ENCODE results near the gene COPS2.

Gene COPS2

GRCh38 chr15:49168016-49168415 lies 12.6 kb upstream of the COPS2 start:
- no peak for TF ChIP-seq CTCF (IDR thresholded peaks at IDR 0.05; ENCODE audit: low read depth, low read length)
- H3K4me3 ChIP-seq (ENCODE audit: low read depth, low read length): no peak overlapping the region
- H3K27ac ChIP-seq: no peak overlapping the region
- H3K9me3 ChIP-seq (ENCODE audit: severe bottlenecking): no peaks in the 10 kb centered on the region
- no peaks in the 10 kb centered on the region for H3K27me3 ChIP-seq (ENCODE audit: insufficient read depth, low read depth, severe bottlenecking)
- no peaks in the 10 kb centered on the region for H3K36me3 ChIP-seq
- no peak for DNase-seq

GRCh38 chr15:49164865-49165264 lies 9.5 kb upstream of the COPS2 start:
- Histone ChIP-seq H3K36me3 (no peaks in the 10 kb centered on the region), H3K4me3 (ENCODE audit: low read depth, low read length) (no peak overlapping the region), H3K27ac (no peak overlapping the region), H3K27me3 (ENCODE audit: insufficient read depth, low read depth, severe bottlenecking) (no peaks in the 10 kb centered on the region), H3K9me3 (ENCODE audit: severe bottlenecking) (no peaks in the 10 kb centered on the region)
- no peak for DNase-seq
- TF ChIP-seq CTCF (IDR thresholded peaks at IDR 0.05; ENCODE audit: low read depth, low read length): no peak

- no peaks in the 10 kb centered on the region for H3K27me3 ChIP-seq (ENCODE audit: insufficient read depth, low read depth, severe bottlenecking)
- no peak overlapping the region for H3K27ac ChIP-seq
- H3K9me3 ChIP-seq (ENCODE audit: severe bottlenecking): no peaks in the 10 kb centered on the region
- H3K4me3 ChIP-seq (ENCODE audit: low read depth, low read length): no peak overlapping the region
- H3K36me3 ChIP-seq: no peaks in the 10 kb centered on the region
- no peak for TF ChIP-seq CTCF (IDR thresholded peaks at IDR 0.05; ENCODE audit: low read depth, low read length)
- DNase-seq: no peak
Measured at GRCh38 chr15:49163678-49164077, 8.3 kb upstream of the COPS2 start.

GRCh38 chr15:49155834-49156627 lies 632 bp upstream of the COPS2 start:
- Histone ChIP-seq H3K27me3 (ENCODE audit: insufficient read depth, low read depth, severe bottlenecking) (no peaks in the 10 kb centered on the region), H3K4me3 (ENCODE audit: low read depth, low read length) (peak overlapping the region; percentile 98), H3K27ac (peak overlapping the region; percentile 50), H3K36me3 (no peaks in the 10 kb centered on the region; the same call in 1 of the 2 replicates), H3K9me3 (ENCODE audit: severe bottlenecking) (no peaks in the 10 kb centered on the region)
- TF ChIP-seq CTCF (IDR thresholded peaks at IDR 0.05; ENCODE audit: low read depth, low read length): no peak
- peak; percentile 14 for DNase-seq

GRCh38 chr15:49154799-49155109 lies 645 bp downstream of the COPS2 start:
- Histone ChIP-seq H3K36me3 (no peaks in the 10 kb centered on the region; the same call in 1 of the 2 replicates), H3K27ac (peak overlapping the region; percentile 79), H3K4me3 (ENCODE audit: low read depth, low read length) (peak overlapping the region; percentile 98), H3K27me3 (ENCODE audit: insufficient read depth, low read depth, severe bottlenecking) (no peaks in the 10 kb centered on the region), H3K9me3 (ENCODE audit: severe bottlenecking) (no peaks in the 10 kb centered on the region)
- TF ChIP-seq CTCF (IDR thresholded peaks at IDR 0.05; ENCODE audit: low read depth, low read length): no peak
- DNase-seq: no peak

- H3K4me3 ChIP-seq (ENCODE audit: low read depth, low read length): peak overlapping the region; percentile 98
- H3K9me3 ChIP-seq (ENCODE audit: severe bottlenecking): no peaks in the 10 kb centered on the region
- peak overlapping the region; percentile 79; the same call in 1 of the 2 replicates for H3K27ac ChIP-seq
- H3K36me3 ChIP-seq: no peaks in the 10 kb centered on the region; the same call in 1 of the 2 replicates
- no peak for TF ChIP-seq CTCF (IDR thresholded peaks at IDR 0.05; ENCODE audit: low read depth, low read length)
- no peak for DNase-seq
- no peaks in the 10 kb centered on the region for H3K27me3 ChIP-seq (ENCODE audit: insufficient read depth, low read depth, severe bottlenecking)
Measured at GRCh38 chr15:49154359-49154758, 1.0 kb downstream of the COPS2 start.

Data from WERI-Rb-1 (cell line).